Fibroblast of mammary gland (primary cell): ENCODE data around the gene SIN3A.
A peak's percentile ranks its signal among the peaks of the same experiment; 100 is the strongest.

Source experiments
- DNase-seq: peaks from one replicate; pipeline ENCODE4 v3.0.0-alpha.2; 2010; ENCODE audit warnings: low read depth
- H3K4me3 ChIP-seq: 2 replicates; pipeline ENCODE4 v1.5.1; 2011; ENCODE audit warnings: low read depth, mild to moderate bottlenecking, low read length, moderate library complexity; ENCODE audit not compliant: control insufficient read depth
- TF ChIP-seq, protein P1 (sequence below): conservative IDR thresholded peaks from 2 replicates; pipeline ENCODE4 v1.5.1; 2011; ENCODE audit warnings: low read depth, low read length, inconsistent platforms; ENCODE audit not compliant: control insufficient read depth, insufficient read depth

SIN3A gene

DNA sequence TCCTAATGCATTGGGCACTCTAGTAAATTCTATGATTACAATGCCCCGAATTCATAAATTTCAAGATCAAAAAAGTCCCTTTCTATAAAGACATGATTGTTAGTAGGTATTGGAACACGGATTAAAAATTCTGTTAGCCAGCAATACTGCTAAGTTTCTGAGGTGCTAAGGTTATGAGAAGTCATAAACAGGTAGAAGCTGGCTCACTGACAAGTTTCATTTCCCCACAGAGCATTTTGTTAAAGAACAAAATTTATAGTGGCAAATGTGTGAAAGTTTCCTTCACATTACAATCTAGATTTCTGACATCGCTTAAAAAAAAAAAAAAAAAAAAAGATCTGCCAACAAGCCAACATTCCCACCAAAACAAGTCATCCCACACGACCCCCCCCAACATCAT is 70.7 kb downstream of the SIN3A start:
- DNase-seq, result no peak
- TF ChIP-seq, protein P1, sequence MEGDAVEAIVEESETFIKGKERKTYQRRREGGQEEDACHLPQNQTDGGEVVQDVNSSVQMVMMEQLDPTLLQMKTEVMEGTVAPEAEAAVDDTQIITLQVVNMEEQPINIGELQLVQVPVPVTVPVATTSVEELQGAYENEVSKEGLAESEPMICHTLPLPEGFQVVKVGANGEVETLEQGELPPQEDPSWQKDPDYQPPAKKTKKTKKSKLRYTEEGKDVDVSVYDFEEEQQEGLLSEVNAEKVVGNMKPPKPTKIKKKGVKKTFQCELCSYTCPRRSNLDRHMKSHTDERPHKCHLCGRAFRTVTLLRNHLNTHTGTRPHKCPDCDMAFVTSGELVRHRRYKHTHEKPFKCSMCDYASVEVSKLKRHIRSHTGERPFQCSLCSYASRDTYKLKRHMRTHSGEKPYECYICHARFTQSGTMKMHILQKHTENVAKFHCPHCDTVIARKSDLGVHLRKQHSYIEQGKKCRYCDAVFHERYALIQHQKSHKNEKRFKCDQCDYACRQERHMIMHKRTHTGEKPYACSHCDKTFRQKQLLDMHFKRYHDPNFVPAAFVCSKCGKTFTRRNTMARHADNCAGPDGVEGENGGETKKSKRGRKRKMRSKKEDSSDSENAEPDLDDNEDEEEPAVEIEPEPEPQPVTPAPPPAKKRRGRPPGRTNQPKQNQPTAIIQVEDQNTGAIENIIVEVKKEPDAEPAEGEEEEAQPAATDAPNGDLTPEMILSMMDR, result no peak

GRCh38 chr15:75371901-75372688 is 79.4 kb downstream of the SIN3A start:
- H3K4me3 ChIP-seq, result no peak overlapping the region
- DNase-seq, result no peak
- TF ChIP-seq, protein P1, result no peak

More for the DNA sequence above, 70.7 kb downstream of the SIN3A start:
- no peak overlapping the region for H3K4me3 ChIP-seq

DNA sequence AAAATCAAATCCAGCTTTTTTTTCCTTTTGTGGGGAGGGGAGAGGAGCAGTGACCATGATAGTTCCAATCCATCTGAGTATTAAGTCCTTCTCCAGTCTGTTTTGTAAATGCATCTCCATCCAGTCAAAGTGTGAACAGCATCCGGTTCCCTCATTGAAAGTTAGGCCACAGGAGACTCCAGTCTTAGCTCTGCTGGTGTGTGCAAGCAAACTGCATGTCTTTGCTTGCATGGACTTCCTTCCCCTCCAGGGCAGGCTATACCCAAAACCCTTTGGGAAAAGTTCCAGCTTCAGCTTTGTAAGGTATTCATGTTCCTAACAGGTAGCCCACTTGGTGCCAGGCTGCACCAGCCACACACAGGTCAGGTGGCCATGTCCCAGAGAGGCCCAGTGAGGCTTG is 80.0 kb downstream of the SIN3A start:
- DNase-seq, result no peak
- TF ChIP-seq, protein P1, result no peak
- no peak overlapping the region for H3K4me3 ChIP-seq

GRCh38 chr15:75369897-75370581 is 81.5 kb downstream of the SIN3A start:
- TF ChIP-seq, protein P1, result no peak
- DNase-seq, result no peak
- no peak overlapping the region for H3K4me3 ChIP-seq

GRCh38 chr15:75368689-75369239 is 82.7 kb downstream of the SIN3A start:
- TF ChIP-seq, protein P1, result no peak
- DNase-seq, result peak; percentile 36
- H3K4me3 ChIP-seq, result peak overlapping the region; percentile 83

DNA sequence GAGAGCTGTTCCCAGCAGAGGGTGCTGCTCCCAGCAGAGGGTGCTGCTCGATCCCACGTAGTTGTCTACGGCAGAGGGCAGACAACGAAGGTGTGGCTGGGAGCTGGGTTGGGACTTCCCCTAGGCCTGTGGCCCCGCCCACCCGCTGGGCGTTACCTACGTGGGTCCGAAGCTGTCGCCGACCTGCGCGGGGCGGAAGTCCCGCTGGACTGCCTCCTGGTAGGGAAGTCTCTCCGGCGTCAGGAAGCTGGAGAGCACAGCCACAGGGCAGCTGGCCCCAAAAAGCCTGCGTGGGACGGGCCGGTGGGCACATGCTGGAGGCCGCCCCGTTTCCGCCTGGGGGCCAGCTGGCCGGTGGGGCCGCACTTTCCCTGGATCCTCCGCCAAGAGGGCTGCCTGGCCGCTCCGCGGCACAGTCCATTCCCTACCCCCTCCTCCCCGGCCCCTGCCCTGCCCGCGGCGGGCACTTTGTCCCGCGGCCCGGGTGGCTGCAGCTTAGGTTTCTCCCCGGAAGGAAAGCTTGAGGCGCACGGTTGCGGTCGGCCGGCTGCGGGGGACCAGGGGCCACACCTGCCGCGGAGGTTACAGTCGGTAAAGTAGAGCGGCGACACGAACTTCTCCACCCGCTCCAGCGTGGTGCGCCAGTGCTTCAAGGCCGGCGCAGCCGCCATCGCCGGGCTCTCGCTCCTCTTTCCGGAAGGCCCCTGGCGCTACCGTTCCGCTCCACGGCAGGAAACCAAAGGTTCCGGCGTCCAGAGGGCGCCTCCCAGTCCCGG is 83.4 kb downstream of the SIN3A start, which contains the start of gene MAN2C1:
Gene MAN2C1 (minus strand): TSS at position 695 of the 776 bp plus-strand sequence. CDS start 24 bp downstream, at position 671.
- peak within 1 kb of the TSS; percentile 83 for H3K4me3 ChIP-seq
- TF ChIP-seq, protein P1, result peak; percentile 70
- peak; percentile 91 for DNase-seq
